Coronary artery (tissue), 2 donors: ENCODE results near the gene ASB15.
"Not testable (repeated sequence)": the region's sequence is repeated elsewhere in the genome, so short reads cannot be mapped to it uniquely, and the experiment has no call there.

Experiments used
- DNase-seq: peaks from one replicate; pipeline ENCODE4 v3.0.0-alpha.2; 2017; ENCODE audit warnings: low spot score
- H3K27ac ChIP-seq, 2 donors: fragments of 200-600 bp; sonication (generic); one replicate each; pipeline ENCODE4 v1.5.1; 2016 to 2019
- H3K4me3 ChIP-seq: fragments of 200-600 bp; sonication (generic); 2 replicates; pipeline ENCODE4 v1.5.1; 2016; ENCODE audit warnings: mild to moderate bottlenecking, moderate library complexity
- TF ChIP-seq, protein P1 (sequence below): fragments of 200-600 bp; sonication (generic); IDR thresholded peaks from one replicate; pipeline ENCODE4 v1.5.1; 2019; ENCODE audit warnings: antibody characterized with exemption

ASB15 gene

DNA sequence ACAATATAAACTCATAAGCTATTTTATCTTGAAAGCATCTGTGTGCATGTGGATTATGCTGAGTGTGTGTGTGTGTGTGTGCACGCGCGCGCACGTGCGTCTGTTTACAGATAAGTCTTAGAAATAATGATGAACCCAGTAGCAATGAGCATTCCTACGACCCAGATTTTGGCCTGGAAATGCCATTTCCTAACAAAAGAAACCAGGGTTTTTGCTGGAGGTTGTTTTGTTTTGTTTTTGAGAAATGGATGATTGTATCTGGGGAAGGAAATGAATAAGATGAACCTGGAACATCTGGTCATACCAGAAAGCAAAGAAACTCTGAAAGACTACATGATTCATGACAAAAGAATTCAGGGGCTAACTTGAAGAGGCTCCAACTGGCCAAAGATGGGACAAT lies 31.9 kb downstream of the ASB15 start:
- H3K4me3 ChIP-seq = no peak overlapping the region
- DNase-seq = no peak
- TF ChIP-seq, protein P1, sequence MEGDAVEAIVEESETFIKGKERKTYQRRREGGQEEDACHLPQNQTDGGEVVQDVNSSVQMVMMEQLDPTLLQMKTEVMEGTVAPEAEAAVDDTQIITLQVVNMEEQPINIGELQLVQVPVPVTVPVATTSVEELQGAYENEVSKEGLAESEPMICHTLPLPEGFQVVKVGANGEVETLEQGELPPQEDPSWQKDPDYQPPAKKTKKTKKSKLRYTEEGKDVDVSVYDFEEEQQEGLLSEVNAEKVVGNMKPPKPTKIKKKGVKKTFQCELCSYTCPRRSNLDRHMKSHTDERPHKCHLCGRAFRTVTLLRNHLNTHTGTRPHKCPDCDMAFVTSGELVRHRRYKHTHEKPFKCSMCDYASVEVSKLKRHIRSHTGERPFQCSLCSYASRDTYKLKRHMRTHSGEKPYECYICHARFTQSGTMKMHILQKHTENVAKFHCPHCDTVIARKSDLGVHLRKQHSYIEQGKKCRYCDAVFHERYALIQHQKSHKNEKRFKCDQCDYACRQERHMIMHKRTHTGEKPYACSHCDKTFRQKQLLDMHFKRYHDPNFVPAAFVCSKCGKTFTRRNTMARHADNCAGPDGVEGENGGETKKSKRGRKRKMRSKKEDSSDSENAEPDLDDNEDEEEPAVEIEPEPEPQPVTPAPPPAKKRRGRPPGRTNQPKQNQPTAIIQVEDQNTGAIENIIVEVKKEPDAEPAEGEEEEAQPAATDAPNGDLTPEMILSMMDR = no peak
- no peak overlapping the region for H3K27ac ChIP-seq

DNA sequence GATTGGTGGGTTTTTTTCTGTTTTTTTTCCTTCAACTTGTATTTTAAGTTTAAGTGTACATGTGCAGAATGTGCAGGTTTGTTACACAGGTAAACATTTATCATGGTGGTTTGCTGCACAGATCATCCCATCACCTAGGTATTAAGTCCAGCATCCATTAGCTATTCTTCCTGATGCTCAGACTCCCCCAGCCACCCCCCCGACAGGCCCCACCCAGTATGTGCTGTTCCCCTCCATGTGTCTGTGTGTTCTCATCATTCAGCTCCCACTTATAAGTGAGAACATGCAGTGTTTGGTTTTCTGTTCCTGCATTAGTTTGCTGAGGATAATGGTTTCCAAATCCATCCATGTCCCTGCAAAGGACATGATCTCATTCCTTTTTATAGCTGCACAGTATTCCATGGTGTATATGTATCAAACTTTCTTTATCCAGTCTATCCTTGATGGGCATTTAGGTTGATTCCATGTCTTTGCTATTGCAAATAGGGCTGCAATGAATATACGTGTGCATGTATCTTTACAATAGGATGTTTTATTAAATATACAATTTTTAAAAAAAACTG lies 32.5 kb downstream of the ASB15 start:
- DNase-seq, H3K27ac ChIP-seq, H3K4me3 ChIP-seq: not testable (repeated sequence)

DNA sequence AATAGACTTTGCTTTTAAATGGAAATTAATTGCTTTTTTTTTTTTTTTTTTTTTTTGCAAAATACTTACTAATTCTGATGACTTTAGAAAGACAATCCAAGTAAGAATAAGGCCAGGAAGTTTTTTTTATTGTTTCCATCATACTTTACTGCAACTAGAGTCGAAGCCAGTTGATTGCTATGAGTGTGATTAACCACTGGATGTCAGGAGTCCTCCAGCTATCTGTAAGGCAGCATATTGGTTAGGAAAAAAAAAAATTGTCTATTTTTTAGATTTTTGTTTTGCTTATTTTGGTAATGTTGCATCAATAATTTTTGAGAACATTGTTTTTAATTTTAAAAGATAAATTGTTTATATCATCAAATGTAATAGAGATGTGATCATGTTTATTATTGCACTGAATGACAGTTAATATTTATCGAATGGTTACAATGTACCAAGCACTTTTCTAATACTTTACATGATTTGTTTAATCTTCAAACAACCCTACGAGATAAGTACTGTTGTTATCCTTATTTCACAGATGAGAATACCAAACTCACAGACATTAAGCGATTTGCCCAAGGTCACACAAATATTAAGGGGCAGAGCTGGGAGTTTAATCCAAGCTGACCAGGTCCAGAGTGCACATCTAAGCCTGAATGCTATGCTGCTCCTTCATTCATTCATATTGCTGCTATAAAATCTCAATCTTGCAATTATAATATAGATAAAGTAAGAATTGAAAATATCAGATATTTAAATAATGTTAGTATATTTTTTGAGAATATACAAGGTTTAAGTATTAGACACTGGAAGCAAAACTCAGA lies 34.1 kb downstream of the ASB15 start:
- DNase-seq = no peak
- Histone ChIP-seq H3K27ac (no peak overlapping the region), H3K4me3 (no peak overlapping the region)
- TF ChIP-seq, protein P1 = no peak

DNA sequence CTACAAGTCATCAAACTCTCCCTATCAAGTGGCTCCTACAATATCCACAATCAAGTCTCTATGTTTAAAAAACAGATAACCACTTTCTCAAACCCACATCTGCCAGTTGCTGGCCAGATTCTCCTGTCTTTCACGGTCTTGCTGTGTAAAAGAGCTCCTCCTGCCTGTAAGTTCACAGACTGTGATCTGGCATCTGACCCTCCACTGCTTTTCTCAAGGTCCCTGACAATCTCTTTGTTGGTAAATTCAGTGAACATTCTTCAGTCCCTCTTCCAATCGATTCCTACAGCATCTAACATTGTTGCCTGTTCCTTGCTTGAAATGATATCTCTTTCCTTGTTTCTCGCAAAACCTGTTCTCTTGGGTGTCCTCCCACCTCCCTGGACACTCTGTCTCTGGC lies 35.6 kb downstream of the ASB15 start:
- H3K4me3 ChIP-seq = no peak overlapping the region
- H3K27ac ChIP-seq = no peak overlapping the region
- TF ChIP-seq, protein P1 = no peak
- no peak for DNase-seq

DNA sequence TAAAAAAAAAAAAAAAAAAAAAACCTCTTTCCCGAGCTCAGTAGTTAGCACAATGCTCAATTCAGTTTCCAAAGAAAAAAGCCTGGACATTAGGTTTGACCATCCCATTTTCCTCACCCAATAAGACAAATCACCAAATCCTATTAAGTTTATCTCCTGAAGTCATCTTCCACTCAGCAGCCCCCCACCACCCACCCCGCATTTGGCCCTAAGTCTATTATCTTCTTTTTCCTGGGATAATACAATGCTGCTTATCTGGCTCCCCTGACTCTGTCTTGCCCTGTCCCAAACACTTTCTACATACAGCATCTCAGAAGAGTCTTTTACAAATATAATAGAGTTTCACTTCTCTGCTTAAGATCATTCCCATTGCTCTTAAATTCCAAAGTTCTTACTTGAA lies 36.3 kb downstream of the ASB15 start:
- TF ChIP-seq, protein P1 = no peak
- Histone ChIP-seq H3K27ac (no peak overlapping the region), H3K4me3 (no peak overlapping the region)
- DNase-seq = no peak

DNA sequence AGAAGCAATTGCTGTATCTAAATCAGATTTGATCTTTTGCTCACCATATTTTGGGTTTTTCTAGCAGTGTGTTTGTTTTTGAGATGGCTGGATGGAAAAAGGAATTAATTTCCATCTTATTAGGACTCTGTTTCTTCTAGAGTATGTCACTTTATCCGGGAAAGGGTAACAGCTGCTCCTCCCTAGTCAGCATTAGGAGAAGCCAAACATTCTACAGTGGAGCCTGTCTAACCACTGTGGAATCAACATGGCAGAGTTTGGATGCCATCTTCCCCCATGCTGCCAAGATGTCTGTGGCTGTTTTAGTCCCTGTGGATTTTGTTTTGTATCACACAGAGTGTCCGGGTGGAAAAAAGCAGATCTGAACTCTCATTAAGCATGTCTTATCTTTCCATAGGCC lies 38.0 kb downstream of the ASB15 start:
- Histone ChIP-seq H3K27ac (no peak overlapping the region), H3K4me3 (no peak overlapping the region)
- no peak for DNase-seq

DNA sequence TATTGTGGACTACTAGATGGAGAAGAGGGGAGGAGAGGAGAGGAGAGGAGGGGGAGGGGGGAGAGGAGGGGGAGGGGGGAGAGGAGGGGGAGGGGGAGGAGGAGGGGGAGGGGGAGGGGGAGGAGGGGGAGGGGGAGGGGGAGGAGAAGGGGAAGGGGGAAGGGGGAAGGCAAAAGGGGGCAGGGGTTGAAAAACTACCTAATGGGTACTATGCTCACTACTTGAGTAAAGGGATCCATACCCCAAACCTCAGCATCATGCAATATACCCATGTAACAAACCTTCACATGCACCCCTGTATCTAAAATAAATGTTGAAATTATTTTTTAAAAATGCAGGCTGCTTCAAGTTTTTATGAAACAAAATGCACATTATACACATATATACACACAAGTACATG lies 39.0 kb downstream of the ASB15 start:
- TF ChIP-seq, protein P1 = no peak
- Histone ChIP-seq H3K27ac (no peak overlapping the region), H3K4me3 (no peak overlapping the region)
- no peak for DNase-seq

More for the DNA sequence above, 38.0 kb downstream of the ASB15 start:
- TF ChIP-seq, protein P1 = no peak
